ELR (cell line): ENCODE results near the gene METTL3.

Source experiments
- DNase-seq: peaks from one replicate; pipeline ENCODE4 v3.0.0-alpha.2; 2015; ENCODE audit warnings: low read depth

Gene METTL3

DNA sequence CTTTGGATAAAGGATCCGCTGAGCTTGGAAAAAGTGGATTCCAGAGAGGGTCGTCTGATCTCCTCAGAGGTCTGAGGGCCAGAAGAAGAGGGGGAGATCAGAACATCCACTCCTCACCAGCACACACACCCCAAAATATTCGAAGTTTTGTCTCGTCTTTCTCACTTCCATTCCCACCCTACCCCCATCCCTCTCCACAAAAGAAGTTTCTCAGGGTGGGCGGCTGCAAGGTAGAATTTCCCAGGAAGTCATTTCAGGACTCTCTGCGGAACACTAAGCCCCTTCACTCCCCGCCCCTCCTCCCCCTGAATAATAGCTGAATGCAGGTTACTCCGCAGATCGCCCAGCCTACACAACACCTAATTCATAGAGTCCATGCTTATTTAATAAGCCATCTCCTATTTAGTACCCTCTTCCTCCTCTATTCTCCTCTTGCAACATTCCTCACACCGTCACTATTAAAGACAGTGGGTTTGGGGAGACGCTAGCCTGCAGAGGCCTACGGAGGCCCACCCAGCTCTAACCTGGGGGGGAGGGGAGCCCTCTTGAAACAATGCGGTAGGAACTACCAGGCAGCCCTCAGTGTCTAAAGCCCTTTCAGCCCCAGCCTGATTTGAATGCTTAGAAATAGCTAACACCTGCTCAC lies 15.7 kb upstream of the METTL3 start:
- no peak for DNase-seq

DNA sequence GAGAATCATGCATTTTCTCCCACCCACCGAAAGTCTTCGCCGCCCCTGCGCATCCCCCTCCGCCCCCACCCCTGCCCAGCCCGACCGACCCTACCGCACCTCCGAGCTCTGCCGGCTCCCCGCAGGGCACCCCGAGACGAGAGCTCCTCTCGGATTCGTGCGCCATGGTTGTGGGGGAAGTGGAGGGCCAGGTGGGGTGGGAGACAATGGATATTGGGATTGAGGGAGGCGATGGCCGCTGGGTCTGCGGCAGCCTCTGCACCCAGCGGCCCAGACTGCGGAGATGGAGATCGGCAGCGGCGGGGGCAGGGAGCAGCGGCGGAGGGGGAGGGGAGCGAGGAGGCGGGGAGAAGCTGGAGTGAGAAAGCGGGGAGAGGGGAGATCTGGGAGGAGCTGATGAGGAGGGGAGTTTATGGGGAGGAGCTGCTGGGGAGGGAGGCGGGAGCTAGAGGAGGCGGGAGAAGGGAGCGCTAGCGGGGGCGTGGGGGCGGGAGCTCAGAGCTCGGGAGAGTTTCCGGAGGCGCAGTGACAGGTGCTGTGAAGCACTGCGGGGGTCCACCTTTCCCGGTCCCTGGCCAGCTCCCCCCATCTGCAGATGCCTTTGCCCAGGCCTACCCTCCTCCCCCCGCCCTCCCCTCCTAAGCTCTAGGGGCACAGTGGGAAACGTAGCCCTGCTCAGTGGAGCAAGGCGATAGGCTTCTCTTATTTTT lies 15.0 kb upstream of the METTL3 start, which contains the start of gene SALL2:
Gene SALL2 (minus strand): TSS at position 385 of the 710 bp plus-strand sequence. CDS start 219 bp downstream, at position 166.
- DNase-seq = peak; percentile 58

DNA sequence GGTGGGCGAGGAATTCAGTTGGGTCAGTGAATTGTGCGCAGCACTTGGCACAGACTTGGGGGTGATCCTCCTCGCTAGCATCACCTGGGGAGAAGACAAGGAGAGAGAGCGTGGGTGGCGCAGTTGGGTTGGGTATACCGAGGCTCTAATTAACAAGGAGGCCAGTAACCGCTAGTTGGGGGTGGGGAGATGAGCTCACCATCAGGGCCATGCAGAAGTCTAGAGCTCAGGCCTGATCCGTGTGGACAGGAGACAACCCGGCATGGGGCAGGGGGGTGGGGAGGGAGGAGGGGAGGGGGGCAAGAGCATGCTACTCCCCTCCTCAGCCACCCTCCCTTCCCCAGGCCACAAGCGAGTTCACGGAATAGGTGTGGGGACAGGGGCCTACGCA lies 14.4 kb upstream of the METTL3 start:
- DNase-seq = no peak

DNA sequence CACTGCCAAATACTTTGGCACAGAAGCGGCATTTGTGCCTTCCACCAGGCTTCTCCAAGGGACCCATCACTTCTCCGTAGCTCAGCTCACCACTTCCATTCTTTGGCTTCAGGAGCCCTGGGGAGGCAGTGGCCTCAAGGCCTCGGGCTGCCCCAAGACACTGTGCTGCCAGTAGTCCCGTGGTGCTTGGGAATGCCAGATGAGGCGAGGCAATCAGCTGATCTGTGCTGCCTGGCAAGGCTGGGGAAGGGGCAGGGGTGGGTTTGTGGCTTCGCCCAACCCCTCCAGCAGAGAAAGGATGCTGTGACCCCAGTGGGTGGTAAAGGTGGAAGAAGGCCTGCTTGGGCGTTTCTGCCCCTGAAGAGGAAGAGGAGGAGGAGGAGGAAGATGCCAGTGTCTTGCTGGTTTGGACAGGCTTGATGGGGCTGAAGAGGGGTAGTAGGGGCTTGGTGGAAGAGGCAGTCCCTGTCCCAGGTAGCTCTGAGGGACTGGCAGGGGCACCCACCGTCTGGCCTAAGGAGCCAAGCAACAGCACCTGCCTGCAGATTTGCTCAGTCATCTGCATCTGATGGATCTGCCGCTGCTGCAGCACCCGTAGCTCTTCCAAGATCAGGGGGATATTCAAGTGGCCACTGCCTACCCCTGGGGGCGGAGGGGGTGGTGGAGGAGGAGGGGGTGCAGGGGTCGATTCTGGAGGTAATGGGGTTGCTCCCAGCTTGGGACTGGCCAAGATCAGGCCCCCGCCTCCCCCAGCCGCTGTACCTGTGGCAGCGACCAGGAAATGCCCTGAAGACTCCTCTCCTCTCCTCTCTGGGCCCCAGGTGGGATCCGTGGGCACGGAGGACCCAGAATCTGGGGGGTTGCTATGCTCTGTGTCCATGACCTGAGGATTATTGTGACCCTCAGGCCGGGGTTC lies 13.7 kb upstream of the METTL3 start:
- no peak for DNase-seq

DNA sequence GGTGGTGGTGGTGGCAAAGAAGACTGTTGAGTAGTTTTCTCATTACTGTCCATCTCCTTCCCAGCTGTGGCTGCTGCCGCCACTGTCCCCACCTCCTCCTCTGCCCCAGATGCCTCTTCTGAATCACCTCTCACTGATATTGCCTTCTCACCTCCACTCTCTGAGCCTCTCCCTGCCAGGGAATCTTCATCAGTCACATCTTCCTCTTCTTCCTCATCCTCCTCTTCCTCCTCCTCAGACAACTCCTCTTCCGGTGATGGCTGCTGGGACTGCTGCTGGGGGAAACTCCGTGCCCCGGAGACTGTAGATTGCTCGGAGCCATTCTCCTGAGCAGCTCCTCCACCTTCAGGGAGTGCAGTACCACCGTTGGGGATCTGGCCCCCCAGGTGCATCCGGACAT lies 12.1 kb upstream of the METTL3 start:
- DNase-seq = no peak

DNA sequence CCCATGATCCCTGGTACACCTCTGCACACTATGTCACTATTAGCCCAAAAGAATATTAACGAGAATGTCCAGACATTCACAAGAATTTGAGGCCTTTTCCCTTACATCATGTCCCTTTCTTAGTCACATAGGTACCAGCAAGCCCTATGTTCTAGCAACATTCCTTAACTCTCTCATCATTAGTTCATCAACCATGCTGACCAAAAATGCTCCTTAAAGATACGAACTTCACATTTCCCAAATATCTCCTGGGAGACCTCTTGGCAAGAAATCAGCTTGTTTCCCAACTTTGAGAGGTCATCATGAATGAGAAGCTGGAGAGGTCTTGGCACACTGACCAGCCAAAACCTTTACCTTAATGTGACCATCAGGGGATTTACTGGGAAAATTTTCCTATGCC lies 10.4 kb upstream of the METTL3 start:
- DNase-seq = peak; percentile 65

DNA sequence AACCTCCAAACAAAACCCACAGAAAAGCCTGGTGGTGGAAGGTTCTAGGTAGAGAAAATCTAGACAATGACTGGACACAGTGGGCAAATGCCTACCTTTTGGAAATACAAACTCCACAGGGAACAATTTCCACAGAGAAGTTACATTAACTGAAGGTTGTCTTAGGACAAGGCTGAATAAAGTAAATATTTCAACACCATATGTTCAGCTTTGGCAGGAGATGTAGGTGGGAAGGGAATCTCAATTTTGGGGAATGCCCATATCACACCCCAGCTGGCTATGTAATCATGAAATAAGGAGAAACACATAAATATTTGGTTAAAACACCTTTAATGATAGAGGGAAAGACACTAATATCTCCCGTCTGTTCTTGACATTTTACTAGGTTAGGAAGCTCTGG lies 9.6 kb upstream of the METTL3 start:
- no peak for DNase-seq

DNA sequence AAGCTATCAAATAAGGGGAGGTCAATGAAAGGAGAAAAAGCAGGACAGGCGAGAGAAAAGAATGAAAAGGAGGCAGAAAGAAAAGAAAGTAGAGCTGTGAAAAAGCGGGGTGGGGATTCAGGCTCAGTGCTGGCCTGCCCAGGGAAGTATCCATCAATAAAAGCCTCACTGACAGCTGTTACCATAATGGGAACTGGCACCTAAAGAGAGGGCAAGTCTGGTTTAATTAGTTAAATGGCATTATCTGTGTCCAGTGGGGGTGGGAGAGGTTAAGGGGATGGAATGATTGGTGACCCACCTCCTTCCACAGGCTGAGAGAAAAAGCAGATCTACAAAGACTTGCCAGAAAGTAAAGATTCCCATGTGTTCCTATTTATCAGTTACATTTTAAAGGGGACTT lies 7.6 kb upstream of the METTL3 start:
- DNase-seq = no peak

DNA sequence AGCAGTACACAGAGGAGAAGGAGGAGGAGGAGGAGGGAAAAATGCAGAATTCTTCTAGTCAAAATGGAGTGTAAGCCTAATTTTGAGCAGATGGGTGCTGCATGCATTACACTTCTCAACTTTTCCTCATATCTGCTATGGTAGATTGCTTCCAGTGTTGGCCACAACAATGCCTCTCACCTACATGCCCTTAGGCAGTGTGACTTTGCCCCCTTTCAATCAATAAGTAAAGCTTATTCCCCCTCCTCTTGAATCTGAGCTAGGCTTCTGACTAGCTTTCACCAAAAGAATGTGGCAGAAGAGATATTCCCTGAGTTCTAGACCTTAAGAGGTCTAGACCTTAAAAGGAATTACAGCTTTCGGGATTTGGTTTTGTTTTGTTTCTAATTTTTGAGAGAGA lies 3.2 kb upstream of the METTL3 start:
- DNase-seq = no peak

DNA sequence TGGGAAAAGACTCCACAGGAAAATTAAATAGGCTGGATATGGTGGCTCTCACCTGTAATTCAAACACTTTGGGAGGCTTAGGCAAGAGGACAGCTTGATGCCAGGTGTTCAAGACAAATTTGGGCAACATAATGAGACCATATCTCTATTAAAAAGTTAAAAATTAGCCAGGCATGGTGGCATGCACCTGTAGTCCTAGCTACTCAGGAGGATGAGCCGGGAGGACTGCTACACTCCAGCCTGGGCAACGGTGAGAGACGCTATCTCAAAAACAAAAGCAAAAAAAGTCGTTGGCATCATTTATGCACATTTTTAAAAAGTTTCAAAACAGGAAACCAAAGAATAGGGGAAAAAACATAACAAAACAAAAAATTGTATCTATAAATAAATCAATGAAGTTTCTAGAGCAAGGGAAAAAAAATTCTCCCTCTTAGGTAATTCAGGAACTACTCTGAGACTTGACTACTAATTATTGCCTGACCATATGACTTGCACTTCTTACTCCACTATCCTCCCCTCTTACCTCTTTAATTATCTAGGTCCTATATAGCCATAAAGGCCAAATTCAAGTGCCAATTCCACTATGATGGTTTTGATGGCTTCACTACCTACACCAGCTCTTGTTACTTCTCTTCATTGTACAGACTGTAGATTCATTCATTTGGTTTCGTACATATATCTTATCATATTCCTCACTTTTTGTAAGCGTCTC lies 1.6 kb downstream of the METTL3 start:
- DNase-seq = no peak

DNA sequence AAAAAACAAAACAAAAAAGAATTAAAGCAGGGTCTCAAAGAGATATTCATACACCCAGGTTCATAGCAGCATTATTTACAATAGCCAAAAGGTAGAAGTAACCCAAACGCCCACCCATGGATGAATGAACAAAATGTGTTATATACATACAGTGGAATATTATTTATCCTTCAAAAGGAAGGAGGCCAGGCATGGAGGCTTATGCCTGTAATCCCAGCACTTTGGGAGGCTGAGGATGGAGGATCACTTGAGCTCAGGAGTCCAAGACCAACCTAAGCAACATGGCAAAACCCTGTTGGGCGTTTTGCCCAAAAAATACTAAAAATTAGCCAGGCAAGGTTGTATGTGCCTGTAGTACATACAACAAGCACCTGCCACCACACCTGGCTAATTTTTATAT lies 4.6 kb downstream of the METTL3 start:
- no peak for DNase-seq

DNA sequence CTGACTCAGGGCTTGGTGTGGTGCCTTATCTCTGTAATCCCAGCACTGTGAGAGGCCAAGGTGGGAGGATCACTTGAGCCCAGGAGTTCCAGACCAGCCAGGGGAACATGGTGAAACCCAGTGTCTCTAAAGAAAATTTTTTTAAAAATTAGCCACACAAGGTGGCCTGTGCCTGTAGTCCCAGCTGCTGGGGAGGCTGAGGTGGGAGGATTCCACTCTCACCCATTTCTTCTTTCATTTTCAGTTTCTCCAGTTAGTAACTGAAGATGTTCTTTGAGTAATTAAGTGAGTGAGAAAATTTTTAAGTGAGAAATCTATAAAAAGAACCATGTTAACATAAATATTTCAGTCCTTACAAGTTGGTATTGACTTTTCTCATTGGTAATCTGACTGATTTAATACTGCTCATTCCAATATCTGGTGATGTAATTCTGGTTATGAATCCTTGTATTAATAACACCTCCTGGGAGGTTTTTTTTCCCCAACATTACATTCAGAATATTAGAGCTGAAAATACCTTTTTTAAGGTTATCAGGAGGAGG lies 6.1 kb downstream of the METTL3 start:
- DNase-seq = no peak

DNA sequence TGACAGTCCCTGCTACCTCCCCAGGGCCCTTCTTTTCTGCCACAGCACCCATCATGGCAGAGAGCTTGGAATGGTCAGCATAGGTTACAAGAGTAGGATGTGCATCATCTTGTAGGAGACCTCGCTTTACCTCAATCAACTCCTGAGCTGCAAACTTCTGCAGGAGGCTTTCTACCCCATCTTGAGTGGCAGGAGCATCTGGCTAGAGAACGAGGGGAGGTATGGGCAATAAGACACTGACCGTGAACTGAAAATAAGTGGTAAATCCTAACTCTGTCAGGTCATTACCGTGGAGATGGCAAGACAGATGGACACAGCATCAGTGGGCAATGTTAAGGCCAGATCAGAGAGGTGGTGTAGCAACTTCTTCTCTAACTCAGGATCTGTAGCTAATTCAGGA lies 7.8 kb downstream of the METTL3 start:
- no peak for DNase-seq

DNA sequence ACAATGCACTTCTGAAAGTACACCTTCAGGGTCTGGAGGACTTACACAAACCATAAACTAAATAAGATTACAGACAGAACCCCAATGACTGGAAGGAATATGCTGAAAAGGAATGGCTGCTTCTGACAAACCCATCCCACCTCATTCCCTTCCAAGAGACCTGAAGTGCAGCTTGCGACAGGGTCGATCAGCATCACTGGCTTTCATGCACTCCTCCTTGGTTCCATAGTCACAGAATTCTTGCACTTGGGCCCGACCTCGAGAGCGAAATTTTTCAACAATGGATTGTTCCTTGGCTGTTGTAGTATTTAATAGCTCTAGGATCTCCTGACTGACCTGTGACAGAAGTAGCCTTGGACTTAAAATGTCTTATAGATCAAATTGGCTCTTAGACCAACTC lies 9.6 kb downstream of the METTL3 start:
- DNase-seq = no peak

DNA sequence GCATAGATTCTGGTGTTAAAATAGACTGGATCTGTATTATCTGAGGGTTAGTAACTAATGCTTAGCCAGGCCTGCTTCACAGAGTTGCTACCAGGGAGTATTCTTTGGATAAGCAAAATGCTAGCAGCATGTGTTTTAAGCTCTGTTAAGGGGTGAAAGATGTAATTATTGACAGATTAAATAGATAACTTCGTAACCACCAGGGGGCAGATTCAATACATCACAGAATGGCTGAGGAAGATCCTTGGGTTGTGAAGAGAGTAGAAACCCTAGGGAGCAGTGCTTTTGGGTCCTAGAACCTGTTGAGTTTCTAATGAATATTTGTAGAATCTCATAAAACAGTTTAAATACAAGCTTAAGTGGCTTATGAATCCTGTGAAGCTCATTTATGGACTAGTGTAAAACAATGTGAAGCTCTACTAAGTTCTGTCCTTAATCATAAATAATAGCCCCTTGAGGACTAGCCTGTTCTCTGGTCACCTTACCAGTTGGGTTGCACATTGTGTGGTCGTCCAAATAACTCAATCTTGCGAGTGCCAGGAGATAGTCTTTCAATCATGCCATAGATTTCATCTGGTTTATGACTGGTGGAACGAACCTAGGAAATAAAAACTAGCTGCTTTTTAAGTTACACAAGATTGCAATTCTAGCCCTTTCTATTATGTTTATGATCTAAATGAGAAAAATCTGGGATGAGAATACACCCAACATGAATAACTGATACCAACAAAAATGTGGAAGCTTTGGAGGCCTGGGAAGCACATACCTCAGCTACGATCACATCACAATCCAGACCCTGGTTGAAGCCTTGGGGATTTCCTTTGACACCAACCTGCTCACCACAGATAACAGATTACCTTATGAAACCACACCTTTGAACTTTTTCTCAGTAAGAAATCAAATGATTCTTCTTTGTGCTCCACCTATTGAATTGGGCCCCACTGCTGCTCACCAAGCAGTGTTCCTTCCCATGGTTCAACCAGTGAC lies 12.3 kb downstream of the METTL3 start:
- peak; percentile 70 for DNase-seq

DNA sequence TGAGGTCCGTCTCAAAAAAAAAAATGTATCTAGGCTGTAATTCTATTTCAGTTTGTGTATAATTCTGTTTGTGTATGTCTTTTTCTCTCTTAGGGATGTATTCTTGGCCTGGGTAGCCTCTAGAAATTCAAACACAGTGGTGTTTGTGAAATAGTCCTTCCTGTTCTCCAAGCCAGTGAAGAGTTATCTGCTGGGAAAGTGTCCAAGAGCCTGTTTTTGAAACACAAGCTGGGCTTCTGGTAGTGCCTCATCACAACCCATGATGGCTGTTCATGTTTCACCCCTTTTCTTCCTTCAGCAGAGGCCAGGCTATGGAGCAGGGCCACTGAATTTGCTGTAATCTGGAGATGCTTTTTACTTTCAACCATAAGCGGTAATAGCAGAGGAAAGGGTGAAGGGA lies 14.7 kb downstream of the METTL3 start:
- no peak for DNase-seq

DNA sequence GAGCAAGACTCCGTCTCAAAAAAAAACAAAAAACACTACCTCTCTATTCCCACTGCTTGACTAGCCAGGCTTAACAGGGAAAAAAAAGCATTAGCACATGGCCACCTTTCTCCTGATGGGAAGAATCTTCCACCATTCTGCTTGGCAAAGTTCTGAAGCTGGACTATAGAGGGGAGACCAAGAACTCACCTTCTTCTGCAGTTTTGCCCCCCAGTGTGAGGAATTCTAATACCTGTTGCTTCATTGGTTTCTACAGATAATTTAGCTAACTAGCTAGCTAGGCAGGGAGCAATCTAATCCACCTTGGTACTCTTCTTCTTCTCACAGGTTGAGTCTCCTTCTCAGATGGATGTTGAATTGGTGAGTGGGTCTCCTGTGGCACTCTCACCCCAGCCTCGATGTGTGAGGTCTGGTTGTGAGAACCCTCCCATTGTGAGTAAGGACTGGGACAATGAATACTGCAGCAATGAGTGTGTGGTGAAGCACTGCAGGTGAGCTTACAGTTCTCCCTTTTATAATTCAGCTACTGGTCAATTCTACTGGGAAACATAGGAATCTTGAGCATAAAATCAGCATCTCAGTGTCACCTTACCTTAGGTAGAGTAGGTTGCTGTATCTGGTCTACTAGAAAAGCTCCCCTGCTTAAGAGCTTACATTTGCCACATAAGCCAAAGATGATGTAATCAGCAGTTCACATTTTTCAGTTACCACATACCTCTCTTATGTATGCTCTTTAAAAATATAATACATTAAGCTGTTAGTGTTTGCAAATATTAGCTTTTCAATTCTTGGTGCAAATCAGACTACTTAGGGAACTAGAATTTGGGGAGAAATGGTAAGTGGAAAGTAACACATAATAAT lies 16.0 kb downstream of the METTL3 start:
- DNase-seq = no peak

DNA sequence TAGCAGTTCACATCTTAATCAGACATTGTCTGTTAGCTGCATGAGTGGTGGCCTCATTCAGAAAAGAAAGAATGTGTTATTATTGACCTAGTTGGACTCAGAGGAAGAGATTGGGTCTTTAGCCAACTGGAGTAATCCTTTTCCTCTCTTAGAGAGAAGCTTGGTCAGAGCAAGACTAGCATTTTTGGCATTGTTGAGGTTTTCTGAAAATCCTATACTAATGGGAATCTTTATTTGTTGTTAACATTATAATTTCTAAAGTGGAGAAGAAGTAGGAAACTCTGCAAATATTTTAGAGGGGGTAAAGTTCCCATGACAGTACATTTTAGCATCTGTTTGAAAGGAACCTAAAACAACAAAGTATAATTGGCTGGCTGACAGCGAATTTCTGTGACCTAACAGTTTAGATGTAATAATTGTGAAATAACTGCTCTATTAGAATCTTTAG lies 24.5 kb downstream of the METTL3 start:
- DNase-seq = no peak

DNA sequence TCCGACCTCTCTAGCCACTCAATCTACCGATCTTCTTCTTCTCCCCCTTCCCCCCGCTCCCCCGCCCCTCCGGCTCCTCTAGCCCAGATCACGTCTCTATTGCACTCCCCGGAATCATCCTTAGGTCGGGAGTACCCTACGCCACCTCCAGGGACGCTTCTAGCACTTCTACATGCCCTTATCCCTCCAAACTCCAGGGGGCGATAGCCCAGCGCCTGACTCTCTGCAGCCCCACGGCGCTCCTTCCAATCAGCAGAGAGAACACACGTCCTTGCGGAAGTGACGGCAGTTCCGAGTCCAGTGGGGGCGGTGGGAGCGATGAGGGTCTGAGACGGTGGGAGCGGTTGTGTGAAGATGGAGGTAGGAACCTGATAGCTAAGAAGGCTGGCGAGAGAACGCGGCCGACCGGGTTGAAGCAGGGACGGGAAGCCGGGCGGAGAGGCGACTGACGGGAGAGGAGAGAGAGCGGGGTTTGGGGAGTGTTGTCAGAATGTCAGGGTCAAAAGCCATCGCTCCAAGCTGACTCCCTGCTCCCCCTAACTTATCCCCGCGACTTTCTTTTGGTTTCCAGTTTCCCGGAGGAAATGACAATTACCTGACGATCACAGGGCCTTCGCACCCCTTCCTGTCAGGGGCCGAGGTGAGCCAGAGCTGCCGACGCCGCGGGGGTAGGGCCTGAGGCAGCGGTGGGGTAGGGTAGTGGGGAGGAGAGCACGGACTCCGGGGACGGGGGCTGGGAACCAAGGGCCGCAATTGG lies 34.0 kb downstream of the METTL3 start, which contains the start of the genes RAB2B and TOX4:
Gene RAB2B (minus strand): TSS at position 35 of the 757 bp plus-strand sequence. CDS start 87 bp downstream, outside the sequence.
Gene TOX4 (plus strand): TSS at position 271 of the 757 bp plus-strand sequence. CDS start 84 bp downstream, at position 355.
- DNase-seq = peak; percentile 98
